NOMO-1 treated with dmso at 0.1 percent for 144 hours (cell line): ENCODE results near the gene NKAIN4.
"Not testable (repeated sequence)": the region's sequence is repeated elsewhere in the genome, so short reads cannot be mapped to it uniquely, and the experiment has no call there.

Experiments used
- DNase-seq: peaks from one replicate; lab custom pipeline; 2025; ENCODE audit not compliant: unreplicated experiment; lab: John Stamatoyannopoulos, UW

Gene NKAIN4

GRCh38 chr20:63258781-63259180 lies 4.5 kb upstream of the NKAIN4 start:
- DNase-seq: no peak

- no peak for DNase-seq
Observed at GRCh38 chr20:63257629-63258028, 3.4 kb upstream of the NKAIN4 start.

- no peak for DNase-seq
Observed at GRCh38 chr20:63256954-63257353, 2.7 kb upstream of the NKAIN4 start.

DNA sequence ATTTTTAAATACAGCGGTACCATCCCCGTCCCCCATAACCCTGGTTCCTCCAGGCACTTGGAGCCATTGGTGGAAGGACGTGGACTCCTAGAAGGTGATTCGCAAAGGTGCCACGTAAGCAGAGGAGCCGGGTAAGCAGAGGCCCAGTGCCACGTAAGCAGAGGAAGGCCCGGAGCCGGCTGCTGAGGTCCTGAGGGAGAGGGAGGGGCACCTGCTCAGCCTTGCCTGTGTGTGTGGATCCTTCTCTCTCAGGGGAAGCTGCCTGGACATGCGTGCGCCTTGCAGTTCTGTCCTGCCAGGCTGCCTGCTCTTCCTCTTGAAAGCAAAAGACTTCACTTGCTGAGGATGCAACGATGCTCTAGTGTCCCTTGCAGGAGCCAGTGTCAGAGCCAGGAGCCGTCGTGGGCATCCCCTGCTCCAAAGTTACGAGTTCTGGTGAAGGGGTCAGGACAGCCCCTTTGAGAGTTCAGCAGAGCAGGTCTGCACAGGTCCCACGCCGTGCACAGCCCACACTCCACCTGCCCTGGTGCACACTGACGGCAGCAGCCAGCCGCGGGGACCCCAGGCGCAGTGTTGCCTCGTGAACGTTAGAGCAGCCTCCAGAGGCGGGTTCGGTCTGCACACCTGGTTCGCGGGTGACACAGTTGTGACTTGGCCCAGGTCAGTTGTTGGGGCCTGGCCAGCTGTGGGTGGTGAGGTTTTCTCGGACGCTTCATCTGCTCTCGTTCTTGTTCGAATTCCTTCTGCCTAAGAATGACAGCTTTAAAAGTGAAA lies 1.9 kb upstream of the NKAIN4 start:
- DNase-seq: no peak

- no peak for DNase-seq
Observed at GRCh38 chr20:63254606-63255384, 532 bp upstream of the NKAIN4 start.

GRCh38 chr20:63253438-63254231 lies 628 bp downstream of the NKAIN4 start:
- DNase-seq: no peak

DNA sequence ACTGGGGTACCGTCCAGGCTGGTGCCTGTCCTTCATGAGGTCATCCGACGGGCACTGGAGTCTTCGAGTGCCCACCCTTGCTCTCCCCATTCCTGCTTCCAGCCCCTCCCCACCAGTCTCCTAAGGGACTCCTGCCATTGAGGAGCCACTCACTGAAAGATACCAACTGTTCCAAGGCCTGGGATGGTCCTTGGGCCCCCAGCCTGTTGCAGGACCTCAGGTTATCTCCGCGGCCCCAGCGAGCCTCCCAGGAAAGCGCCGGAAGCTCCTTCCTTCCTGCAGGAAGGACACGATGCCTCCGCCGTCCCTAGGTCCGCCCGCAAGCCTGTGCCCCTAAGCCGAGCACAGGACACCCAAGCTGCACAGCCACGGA lies 1.2 kb downstream of the NKAIN4 start:
- DNase-seq: no peak

DNA sequence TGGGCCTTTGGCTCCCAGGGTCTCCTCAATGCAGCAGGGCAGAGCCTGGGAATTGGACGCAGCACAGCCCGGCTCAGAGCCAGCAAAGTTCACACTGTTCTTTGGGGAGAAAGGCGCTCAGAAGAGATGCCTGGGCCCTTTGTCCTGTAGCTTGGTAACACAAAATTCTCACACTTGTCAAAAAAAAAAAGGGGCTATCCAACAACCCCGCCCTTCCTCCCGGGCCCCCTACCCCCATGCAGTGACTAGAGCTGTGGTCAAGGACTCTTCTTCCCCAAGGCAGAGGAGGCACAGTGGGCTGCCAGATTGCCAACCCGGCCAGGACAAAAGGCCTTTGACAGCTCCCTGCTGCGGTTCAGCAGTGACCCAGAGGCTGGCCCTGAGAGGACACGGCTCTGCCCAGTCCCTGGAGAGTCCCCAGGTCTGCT lies 2.0 kb downstream of the NKAIN4 start:
- DNase-seq: no peak

- DNase-seq: not testable (repeated sequence)
Observed at GRCh38 chr20:63251350-63251749, 2.9 kb downstream of the NKAIN4 start.

DNA sequence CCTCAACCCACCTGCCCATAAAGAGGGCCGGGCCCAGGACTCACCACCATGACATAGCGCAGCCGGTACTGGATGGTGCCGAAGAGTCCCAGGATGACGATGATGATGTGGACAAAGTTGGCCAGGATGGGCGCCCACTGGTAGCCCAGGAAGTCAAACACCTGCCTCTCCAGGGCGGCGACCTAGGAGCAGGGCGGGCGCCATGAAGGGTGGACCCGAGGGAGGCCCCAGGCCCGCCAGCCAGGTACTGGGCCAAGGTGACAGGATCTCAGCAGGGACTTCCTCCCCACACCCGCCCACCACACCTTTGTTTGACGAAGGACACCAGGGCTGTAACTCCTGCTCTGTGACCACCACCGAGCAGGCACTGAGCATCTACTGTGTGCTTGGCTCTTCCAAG lies 4.4 kb downstream of the NKAIN4 start:
- DNase-seq: no peak

- no peak for DNase-seq
Observed at GRCh38 chr20:63248835-63249591, 5.2 kb downstream of the NKAIN4 start.

GRCh38 chr20:63247671-63248228 lies 6.5 kb downstream of the NKAIN4 start:
- no peak for DNase-seq

DNA sequence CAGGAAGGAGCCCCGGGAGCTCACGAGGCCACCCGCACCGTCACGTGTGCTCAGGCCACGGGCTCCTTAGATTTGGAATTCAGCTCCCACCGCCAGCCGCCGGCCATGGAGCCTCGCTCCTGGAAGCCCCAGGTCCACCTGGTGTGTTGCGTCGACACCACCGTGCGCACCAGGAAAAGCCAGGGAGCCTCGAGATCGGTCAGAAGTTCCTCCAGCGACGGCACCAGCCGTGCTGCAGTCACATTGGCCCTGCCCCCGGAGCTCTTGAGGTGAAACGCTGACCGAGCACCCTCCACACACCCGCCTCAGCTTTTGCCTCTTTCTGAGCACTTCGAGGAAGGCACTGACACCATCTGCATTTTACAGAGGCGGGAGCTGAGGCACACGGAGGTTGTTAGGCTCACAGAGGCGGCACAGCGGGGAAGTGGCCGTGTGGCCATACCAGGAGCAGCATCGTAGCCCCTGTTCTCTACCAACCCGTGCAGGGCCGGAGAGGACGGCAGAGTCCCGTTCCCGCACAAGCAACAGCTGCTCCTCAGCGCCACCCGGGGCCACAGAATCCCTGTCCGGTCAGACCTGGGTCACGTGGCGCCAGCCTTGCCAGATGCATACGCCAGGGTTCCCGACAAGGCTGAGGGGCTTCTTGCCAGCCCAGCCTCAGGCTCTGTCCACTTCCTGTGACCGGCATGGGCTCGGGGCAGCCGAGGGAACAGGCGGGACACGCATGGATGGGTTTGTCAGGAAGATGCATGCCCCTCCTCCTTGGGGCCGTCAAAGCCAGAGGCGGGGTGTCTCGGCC lies 7.6 kb downstream of the NKAIN4 start:
- no peak for DNase-seq

- DNase-seq: no peak
Observed at GRCh38 chr20:63244468-63244867, 9.8 kb downstream of the NKAIN4 start.

GRCh38 chr20:63243604-63244247 lies 10.5 kb downstream of the NKAIN4 start:
- no peak for DNase-seq

DNA sequence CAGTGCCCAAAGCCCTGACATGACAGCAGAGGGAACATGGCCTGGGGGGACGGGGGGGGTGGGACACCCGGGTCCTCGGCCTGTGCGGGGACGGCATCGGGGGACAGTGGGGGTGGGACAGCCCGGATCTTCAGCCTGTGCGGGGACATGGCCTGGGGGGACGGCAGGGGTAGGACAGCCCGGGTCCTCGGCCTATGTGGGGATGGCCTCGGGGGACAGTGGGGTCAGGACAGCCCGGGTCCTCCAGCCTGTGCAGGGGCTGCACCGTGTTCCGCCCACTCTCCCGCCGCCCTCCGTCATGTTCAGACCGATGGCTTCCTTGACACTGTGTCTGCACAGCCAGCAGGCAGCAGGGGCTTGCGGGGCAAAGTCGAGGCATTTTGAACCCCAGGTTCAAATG lies 11.5 kb downstream of the NKAIN4 start:
- DNase-seq: no peak

DNA sequence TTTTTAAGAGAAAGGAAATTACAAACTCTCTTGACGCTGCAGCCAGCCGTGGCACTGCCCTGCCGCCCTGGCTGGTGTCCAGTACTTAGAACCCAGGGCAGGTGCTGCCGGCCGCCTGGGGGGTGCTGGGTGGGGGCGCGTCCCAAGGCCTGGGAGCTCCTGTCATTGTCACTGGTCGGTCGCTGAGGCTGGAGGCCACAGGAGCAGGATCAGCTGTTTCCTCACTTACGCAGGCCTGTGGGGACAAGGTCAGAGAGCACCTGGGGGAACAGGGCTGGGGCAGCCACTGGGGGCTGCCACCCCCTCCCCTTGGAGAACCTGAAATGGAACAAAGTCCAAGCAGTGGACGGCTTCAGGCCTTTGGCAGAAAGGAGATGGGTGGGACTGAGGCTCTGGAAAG lies 13.0 kb downstream of the NKAIN4 start:
- DNase-seq: no peak

DNA sequence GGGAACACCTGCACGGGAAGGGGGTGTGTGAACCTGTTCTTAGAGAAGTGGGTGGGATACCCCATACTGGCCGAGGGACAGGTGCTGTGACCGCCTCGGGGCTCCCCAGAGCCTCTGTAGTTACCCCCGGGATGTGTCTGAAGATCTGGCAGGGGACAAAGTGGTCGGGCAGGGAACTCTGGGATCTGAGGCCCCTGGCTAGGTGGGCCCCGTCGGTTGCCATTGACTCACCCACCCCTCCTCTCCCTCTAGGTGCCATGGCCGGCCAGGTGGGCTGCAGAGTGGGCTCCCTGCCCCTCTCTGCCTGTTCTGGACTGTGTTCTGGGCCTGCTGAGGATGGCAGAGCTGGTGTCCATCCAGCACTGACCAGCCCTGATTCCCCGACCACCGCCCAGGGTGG lies 14.3 kb downstream of the NKAIN4 start:
- DNase-seq: no peak

- no peak for DNase-seq
Observed at GRCh38 chr20:63239431-63239830, 14.8 kb downstream of the NKAIN4 start.
